Testis (tissue), 3 donors: ENCODE results near the gene APOBEC2. TPM values are rescaled to one million over a fixed set of nuclear protein-coding genes. Genes with fewer than 3 reads are reported as not detected.

ENCODE experiments used
- DNase-seq: peaks from one replicate; pipeline ENCODE4 v3.0.0-alpha.2; 2019
- H3K27ac ChIP-seq, 2 donors: fragments of 200-600 bp; sonication (generic); one replicate each; pipeline ENCODE4 v1.5.1; 2019
- H3K27me3 ChIP-seq: fragments of 200-600 bp; sonication (generic); one replicate; pipeline ENCODE4 v1.5.1; 2019
- H3K36me3 ChIP-seq: fragments of 200-600 bp; sonication (generic); one replicate; pipeline ENCODE4 v1.5.1; 2017; ENCODE audit warnings: low read depth; ENCODE audit errors: missing control alignments
- H3K4me1 ChIP-seq: fragments of 200-600 bp; sonication (generic); one replicate; pipeline ENCODE4 v1.5.1; 2019
- H3K4me3 ChIP-seq, 2 donors: fragments of 200-600 bp; sonication (generic); one replicate each; pipeline ENCODE4 v1.5.1; 2017 to 2019
- H3K9me3 ChIP-seq: fragments of 200-600 bp; sonication (generic); one replicate; pipeline ENCODE4 v1.5.1; 2017
- CTCF ChIP-seq, 3 experiments: fragments of 450-650 bp in 2 of 3; fragments of 200-600 bp in 1 of 3; sonication (generic) in 1 of 3; IDR thresholded peaks; one replicate each; pipeline ENCODE4 v1.5.1; 2016 to 2019; ENCODE audit warnings: antibody characterized with exemption in 3 of 3, mild to moderate bottlenecking in 2 of 3, moderate library complexity in 1 of 3
- POLR2A ChIP-seq: fragments of 450-650 bp; IDR thresholded peaks from one replicate; pipeline ENCODE4 v1.6.1; 2017; ENCODE audit warnings: antibody characterized with exemption, mild to moderate bottlenecking, moderate library complexity
- WGBS, 2 donors: methylation state at CpG; one replicate each; pipeline ENCODE4 v1.1.5; 2018; 5-methylcytosine and 5-hydroxymethylcytosine counted together
- intact Hi-C: fragments of 100-400 bp; cut with DNase I; formaldehyde crosslinking; loops from one replicate; pipeline ENCODE4 v1.15.1; 2023; ENCODE audit warnings: low total_unique reads
- polyA plus RNA-seq: library from polyadenylated mRNA; stranded (reverse); fragments of 350-450 nt; fragmentation: Illumina TruSeq; extraction: RNeasy Lipid Tissue Mini Kit (QIAGEN cat#74804); gene quantifications from one replicate; pipeline ENCODE4 v1.2.3, GENCODE V29; 2014; ENCODE audit warnings: low read depth, low replicate concordance; ENCODE audit not compliant: insufficient read depth
- total RNA-seq, 2 donors: library from RNA; depleted of rRNA; stranded (reverse); fragments of >200 nt; gene quantifications; one replicate each; pipeline ENCODE4 v1.2.3, GENCODE V29; 2016

Gene APOBEC2
- total and polyA plus RNA-seq, 3 donors from 2014 or later: 0.87 to 8.5 (median 1.2) TPM

DNA sequence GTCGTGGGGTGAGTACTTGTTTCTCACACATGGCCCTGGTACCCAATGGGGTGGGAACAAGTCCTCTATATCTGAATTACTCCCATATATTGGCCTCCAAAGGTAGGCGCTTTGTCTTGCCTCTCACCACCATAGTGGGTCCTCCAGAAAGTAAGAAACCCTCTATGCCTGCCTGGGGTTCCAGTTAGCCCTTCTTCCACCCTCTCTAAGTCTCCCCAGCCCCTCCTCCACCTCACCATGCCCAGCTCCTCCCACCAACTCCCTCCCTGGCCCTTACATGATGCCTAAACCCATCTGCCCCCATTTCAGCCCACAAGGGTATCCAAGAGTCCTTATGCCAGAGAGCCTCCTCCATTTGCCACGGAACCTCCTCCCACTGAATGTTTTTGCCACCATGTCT lies 9.9 kb upstream of the APOBEC2 start:
- Histone ChIP-seq H3K9me3 (no peaks in the 10 kb centered on the region), H3K27me3 (no peaks in the 10 kb centered on the region), H3K4me3 (no peak overlapping the region), H3K4me1 (no peaks in the 10 kb centered on the region), H3K27ac (no peak overlapping the region), H3K36me3 (no peaks in the 10 kb centered on the region)
- WGBS, 2 donors: 93 to 97% methylated on average over 3 of the region's 3 CpGs
- TF ChIP-seq POLR2A (no peak), CTCF (IDR thresholded peaks at IDR 0.05) (no peak)
- intact Hi-C loops: no loop called here
- DNase-seq: no peak

GRCh38 chr6:41045664-41046063 lies 7.3 kb upstream of the APOBEC2 start:
- no peak overlapping the region for H3K4me3 ChIP-seq
- H3K36me3 ChIP-seq: no peaks in the 10 kb centered on the region
- intact Hi-C loops: loop anchor here (5.0 kb wide), 1 partner anchor 1063 kb away; no protein-coding TSS in a partner anchor
- H3K27ac ChIP-seq: no peak overlapping the region
- DNase-seq: no peak
- 71 to 79% methylated on average over 5 of the region's 5 CpGs for WGBS, 2 donors
- no peaks in the 10 kb centered on the region for H3K4me1 ChIP-seq
- no peaks in the 10 kb centered on the region for H3K9me3 ChIP-seq
- H3K27me3 ChIP-seq: no peaks in the 10 kb centered on the region
- TF ChIP-seq POLR2A (no peak), CTCF (IDR thresholded peaks at IDR 0.05) (no peak)

GRCh38 chr6:41046084-41046483 lies 6.9 kb upstream of the APOBEC2 start:
- H3K4me3 ChIP-seq: no peak overlapping the region
- H3K36me3 ChIP-seq: no peaks in the 10 kb centered on the region
- intact Hi-C loops: loop anchor here (5.0 kb wide), 1 partner anchor 1064 kb away; no protein-coding TSS in a partner anchor
- WGBS, 2 donors: 91 to 100% methylated on average over 1 of the region's 1 CpG
- DNase-seq: no peak
- H3K4me1 ChIP-seq: no peaks in the 10 kb centered on the region
- no peak for TF ChIP-seq CTCF (IDR thresholded peaks at IDR 0.05)
- no peak for TF ChIP-seq POLR2A
- no peak overlapping the region for H3K27ac ChIP-seq
- no peaks in the 10 kb centered on the region for H3K9me3 ChIP-seq
- no peaks in the 10 kb centered on the region for H3K27me3 ChIP-seq

DNA sequence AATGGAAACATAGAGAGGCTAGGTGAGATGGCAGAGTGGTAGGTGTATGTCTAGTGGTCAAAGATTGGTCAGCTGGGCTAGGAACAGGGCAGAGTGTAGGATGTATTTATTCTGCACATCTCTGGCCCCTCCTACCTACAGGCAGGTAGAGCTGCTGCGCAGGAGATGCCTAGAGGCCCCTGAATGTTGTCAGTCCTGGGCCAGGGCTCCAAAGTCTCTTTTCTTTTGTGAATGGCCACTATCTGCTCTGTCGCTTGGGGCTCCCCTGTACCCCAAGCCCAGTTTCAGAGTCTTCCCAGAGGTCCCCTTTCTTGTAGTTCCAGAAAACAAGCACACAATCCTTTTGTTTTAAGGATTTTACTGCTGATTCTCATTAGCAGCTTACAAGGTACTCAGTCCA lies 5.7 kb upstream of the APOBEC2 start:
- H3K9me3 ChIP-seq: no peaks in the 10 kb centered on the region
- DNase-seq: no peak
- H3K36me3 ChIP-seq: no peaks in the 10 kb centered on the region
- TF ChIP-seq CTCF (IDR thresholded peaks at IDR 0.05): no peak
- H3K4me1 ChIP-seq: no peaks in the 10 kb centered on the region
- no peak overlapping the region for H3K4me3 ChIP-seq
- 86 to 98% methylated on average over 2 of the region's 2 CpGs for WGBS, 2 donors
- no peak overlapping the region for H3K27ac ChIP-seq
- H3K27me3 ChIP-seq: no peaks in the 10 kb centered on the region
- intact Hi-C loops: loop anchor here (5.0 kb wide), 1 partner anchor 1065 kb away; no protein-coding TSS in a partner anchor
